Glutamatergic neuron (in vitro differentiated cells): ENCODE results near the gene LMNB1. TPM values are rescaled to one million over a fixed set of nuclear protein-coding genes. Genes with fewer than 3 reads are reported as not detected.

ENCODE experiments used
- DNase-seq: peaks from one replicate; pipeline ENCODE4 v3.0.0; 2022
- H3K27ac Mint-ChIP-seq: one replicate; pipeline ENCODE4 v1.8.0; 2020; ENCODE audit warnings: mild to moderate bottlenecking, mixed read lengths, inconsistent platforms; ENCODE audit not compliant: unreplicated experiment
- H3K27me3 Mint-ChIP-seq: one replicate; pipeline ENCODE4 v1.8.0; 2020; ENCODE audit warnings: mild to moderate bottlenecking, moderate library complexity, mixed read lengths, inconsistent platforms; ENCODE audit not compliant: unreplicated experiment
- H3K36me3 Mint-ChIP-seq: one replicate; pipeline ENCODE4 v1.8.0; 2020; ENCODE audit warnings: mild to moderate bottlenecking, mixed read lengths, inconsistent platforms; ENCODE audit not compliant: unreplicated experiment
- H3K4me1 Mint-ChIP-seq: one replicate; pipeline ENCODE4 v1.8.0; 2020; ENCODE audit warnings: mild to moderate bottlenecking, low read depth, mixed read lengths, inconsistent platforms; ENCODE audit not compliant: unreplicated experiment
- H3K4me3 Mint-ChIP-seq: one replicate; pipeline ENCODE4 v1.8.0; 2020; ENCODE audit warnings: mild to moderate bottlenecking, mixed read lengths, inconsistent platforms; ENCODE audit not compliant: unreplicated experiment
- H3K9me3 Mint-ChIP-seq: one replicate; pipeline ENCODE4 v1.8.0; 2020; ENCODE audit warnings: mild to moderate bottlenecking, moderate library complexity, mixed read lengths, inconsistent platforms; ENCODE audit not compliant: unreplicated experiment
- total RNA-seq: library from RNA; stranded (reverse); fragmentation: NEBNext Ultra II Directional; extraction: Animal tissue kit (Norgen Biotek cat#: 25700); gene quantifications from one replicate; pipeline ENCODE4 v1.2.1, GENCODE V29; 2021; ENCODE audit not compliant: unreplicated experiment
- TF ChIP-seq, protein P1 (sequence below): fragments of 200-600 bp; sonication (generic); IDR thresholded peaks from one replicate; pipeline ENCODE4 v1.5.0; 2021; ENCODE audit not compliant: partially characterized antibody, unreplicated experiment

Gene LMNB1
- total RNA-seq, 1 donor from 2014 or later = 94.3 TPM

DNA sequence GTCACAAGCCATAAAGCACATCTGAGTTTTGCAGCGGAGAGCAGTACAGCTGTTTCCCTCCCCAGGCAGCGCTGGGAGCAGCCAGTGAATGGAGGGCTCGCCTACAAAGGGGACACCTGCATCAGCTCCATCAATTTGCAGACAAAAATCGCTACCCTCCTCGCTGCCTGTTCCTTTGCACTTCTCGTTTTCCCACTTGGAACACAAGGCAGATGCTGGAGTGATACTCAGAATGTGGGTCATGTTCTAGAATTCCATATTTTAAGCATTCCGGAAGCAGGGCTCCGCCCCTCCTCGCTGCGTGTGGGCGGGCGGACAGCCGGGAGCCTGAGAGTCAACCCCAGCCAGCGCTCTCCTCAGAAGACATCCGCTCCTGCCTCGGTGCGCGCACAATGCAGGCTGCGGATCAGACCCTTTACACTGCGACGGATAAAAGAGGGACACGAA, 92.1 kb downstream of the LMNB1 start:
- peak; percentile 60 for DNase-seq
- H3K27me3 Mint-ChIP-seq = peaks cover 6% of the 10 kb centered on the region
- H3K4me3 Mint-ChIP-seq = peak overlapping the region; percentile 74
- H3K36me3 Mint-ChIP-seq = no peaks in the 10 kb centered on the region
- H3K9me3 Mint-ChIP-seq = peaks cover 2% of the 10 kb centered on the region
- TF ChIP-seq, protein P1, sequence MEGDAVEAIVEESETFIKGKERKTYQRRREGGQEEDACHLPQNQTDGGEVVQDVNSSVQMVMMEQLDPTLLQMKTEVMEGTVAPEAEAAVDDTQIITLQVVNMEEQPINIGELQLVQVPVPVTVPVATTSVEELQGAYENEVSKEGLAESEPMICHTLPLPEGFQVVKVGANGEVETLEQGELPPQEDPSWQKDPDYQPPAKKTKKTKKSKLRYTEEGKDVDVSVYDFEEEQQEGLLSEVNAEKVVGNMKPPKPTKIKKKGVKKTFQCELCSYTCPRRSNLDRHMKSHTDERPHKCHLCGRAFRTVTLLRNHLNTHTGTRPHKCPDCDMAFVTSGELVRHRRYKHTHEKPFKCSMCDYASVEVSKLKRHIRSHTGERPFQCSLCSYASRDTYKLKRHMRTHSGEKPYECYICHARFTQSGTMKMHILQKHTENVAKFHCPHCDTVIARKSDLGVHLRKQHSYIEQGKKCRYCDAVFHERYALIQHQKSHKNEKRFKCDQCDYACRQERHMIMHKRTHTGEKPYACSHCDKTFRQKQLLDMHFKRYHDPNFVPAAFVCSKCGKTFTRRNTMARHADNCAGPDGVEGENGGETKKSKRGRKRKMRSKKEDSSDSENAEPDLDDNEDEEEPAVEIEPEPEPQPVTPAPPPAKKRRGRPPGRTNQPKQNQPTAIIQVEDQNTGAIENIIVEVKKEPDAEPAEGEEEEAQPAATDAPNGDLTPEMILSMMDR = no peak
- H3K27ac Mint-ChIP-seq = peak overlapping the region; percentile 88
- H3K4me1 Mint-ChIP-seq = peaks cover 10% of the 10 kb centered on the region

DNA sequence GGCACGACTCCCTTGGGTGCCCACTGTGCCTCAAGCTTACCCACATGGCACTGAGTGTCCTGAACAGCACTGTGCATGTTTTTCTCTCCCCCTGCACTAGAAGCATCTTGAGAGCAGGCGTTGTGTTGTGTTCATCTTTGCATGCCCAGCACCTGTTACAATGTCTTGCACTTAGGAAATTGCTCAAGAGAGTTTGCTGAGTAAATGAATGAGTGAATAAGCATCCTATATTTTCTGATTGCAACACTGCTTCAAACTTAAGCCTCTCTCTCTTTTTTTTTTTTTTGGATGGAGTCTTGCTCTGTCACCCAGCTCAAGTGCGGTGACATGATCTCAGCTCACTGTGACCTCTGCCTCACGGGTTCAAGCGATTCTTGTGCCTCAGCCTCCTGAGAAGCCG, 94.5 kb downstream of the LMNB1 start:
- H3K9me3 Mint-ChIP-seq = peaks cover 2% of the 10 kb centered on the region
- H3K27ac Mint-ChIP-seq = no peak overlapping the region
- peaks cover 10% of the 10 kb centered on the region for H3K4me1 Mint-ChIP-seq
- no peaks in the 10 kb centered on the region for H3K36me3 Mint-ChIP-seq
- H3K4me3 Mint-ChIP-seq = no peak overlapping the region
- H3K27me3 Mint-ChIP-seq = peaks cover 6% of the 10 kb centered on the region
- TF ChIP-seq, protein P1 = no peak
- no peak for DNase-seq

DNA sequence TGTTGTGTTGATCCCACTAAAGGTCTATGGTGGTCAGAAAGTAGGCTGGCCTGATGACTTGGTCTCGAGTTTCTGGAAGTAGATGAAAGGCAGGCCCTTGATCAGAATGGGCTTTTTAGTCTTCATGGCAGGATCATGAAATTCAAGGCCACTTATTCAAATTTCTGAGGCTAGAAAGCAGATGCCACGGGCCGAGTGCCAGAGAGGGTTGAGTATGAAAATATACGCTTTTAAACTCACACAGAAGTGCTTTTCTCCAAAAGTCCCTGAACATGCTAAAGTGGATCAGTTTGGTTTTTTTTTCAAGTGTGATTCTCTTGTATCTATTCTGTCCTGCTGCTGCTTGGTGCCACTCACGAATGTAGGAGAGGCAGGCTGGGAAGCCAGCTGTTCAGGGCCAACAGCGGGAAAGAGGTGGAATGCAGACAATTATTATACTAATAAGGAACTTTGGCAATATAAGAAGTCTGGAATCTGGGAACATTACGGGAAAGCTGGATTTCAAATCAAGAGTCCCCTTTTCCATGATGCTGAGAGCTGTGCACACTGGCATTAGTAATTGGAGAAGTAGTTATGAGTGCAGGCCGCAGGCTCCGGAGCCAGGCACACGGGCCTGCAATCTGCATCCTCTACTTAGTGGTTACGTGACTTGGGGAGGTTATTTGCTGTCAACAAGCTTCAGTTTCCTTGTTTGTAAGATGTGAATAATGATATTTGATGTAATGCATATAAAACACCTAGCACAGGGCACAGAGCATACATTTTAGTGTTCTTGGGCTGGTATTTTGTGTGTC, 95.8 kb downstream of the LMNB1 start:
- peaks cover 2% of the 10 kb centered on the region for H3K9me3 Mint-ChIP-seq
- DNase-seq = no peak
- no peak overlapping the region for H3K27ac Mint-ChIP-seq
- H3K36me3 Mint-ChIP-seq = no peaks in the 10 kb centered on the region
- peaks cover 3% of the 10 kb centered on the region for H3K27me3 Mint-ChIP-seq
- H3K4me1 Mint-ChIP-seq = peaks cover 10% of the 10 kb centered on the region
- no peak overlapping the region for H3K4me3 Mint-ChIP-seq
- TF ChIP-seq, protein P1 = no peak

DNA sequence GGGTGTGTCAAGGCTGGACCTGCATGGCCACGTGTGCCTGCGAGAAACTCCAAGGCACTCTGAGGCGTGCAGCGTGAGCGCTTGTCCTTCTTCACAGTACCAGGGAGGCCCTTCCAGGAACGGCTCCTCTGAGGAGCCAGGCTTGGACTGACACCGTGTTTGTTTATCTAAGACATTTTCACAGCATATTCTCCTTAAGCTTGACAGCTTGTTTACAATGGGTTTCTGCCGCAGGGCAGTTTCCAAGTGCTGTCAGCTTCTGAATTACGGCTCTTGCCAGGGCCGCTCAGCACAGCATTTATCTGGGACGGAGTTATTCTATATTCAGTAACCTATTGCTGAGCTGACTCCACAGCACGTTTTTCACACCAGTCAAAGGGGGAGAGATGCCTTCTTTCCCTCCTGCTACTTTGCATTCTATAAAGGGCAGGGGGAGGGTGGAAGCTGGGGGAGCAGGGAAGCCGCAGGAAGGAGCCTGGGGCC, 98.4 kb downstream of the LMNB1 start:
- Mint-ChIP-seq H3K27ac (no peak overlapping the region), H3K27me3 (no peaks in the 10 kb centered on the region), H3K4me3 (no peak overlapping the region), H3K4me1 (no peaks in the 10 kb centered on the region), H3K36me3 (no peaks in the 10 kb centered on the region), H3K9me3 (no peaks in the 10 kb centered on the region)
- TF ChIP-seq, protein P1 = no peak
- no peak for DNase-seq

DNA sequence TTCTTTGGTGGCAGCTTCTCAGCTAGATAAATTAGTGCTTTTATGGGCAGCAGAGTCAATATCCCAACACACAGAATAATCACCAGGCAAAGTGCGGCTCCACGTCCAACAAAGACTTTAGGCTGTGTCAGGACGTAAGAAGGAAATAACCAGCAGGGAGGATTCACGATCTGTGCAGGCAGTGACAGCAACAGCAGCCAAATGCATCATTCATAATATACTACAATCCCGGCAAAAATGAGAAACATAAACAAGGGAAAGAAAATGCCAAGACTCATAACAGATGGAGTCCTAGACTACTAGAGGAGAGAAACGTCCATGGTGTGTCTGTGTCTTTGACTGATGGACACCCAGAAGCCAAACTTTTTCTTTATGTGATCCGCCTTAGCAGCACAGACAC, 100.7 kb downstream of the LMNB1 start:
- Mint-ChIP-seq H3K9me3 (no peaks in the 10 kb centered on the region), H3K36me3 (no peaks in the 10 kb centered on the region), H3K4me1 (no peaks in the 10 kb centered on the region), H3K27ac (no peak overlapping the region), H3K4me3 (no peak overlapping the region), H3K27me3 (no peaks in the 10 kb centered on the region)
- DNase-seq = no peak
- TF ChIP-seq, protein P1 = no peak
